ENCODE data around the gene TRIM25. TPM values are rescaled to one million over a fixed set of nuclear protein-coding genes. Genes with fewer than 3 reads are reported as not detected.

Gene TRIM25
- total RNA-seq, 1 donor from 2014 or later = 105 TPM

GRCh38 chr17:56933868-56934267 lies 20.0 kb upstream of the TRIM25 start:
- Histone ChIP-seq H3K4me2 (ENCODE audit: low read length) (no peak overlapping the region), H4K20me1 (ENCODE audit: insufficient read depth, low read length) (no peaks in the 10 kb centered on the region), H2AFZ (ENCODE audit: low read depth, low read length) (no peak overlapping the region), H3K9ac (ENCODE audit: low read length) (no peak overlapping the region), H3K4me3 (ENCODE audit: insufficient read depth, low read depth, low read length) (no peak overlapping the region), H3K79me2 (ENCODE audit: insufficient read depth, low read length) (no peaks in the 10 kb centered on the region), H3K4me1 (ENCODE audit: insufficient read depth, low read length) (peaks cover 3% of the 10 kb centered on the region), H3K9me3 (ENCODE audit: insufficient read depth, low read depth, low read length) (no peaks in the 10 kb centered on the region), H3K36me3 (ENCODE audit: insufficient read depth, low read length) (peaks cover 11% of the 10 kb centered on the region), H3K27me3 (ENCODE audit: insufficient read depth, low read length) (no peaks in the 10 kb centered on the region), H3K27ac (ENCODE audit: low read depth, low read length) (no peak overlapping the region)
- peaks cover 14% of the 10 kb centered on the region for H3K9me3 Mint-ChIP-seq (ENCODE audit: unreplicated experiment)
- FAIRE-seq = no peak
- no peaks in the 10 kb centered on the region for H3K27me3 Mint-ChIP-seq (ENCODE audit: low read depth, unreplicated experiment)
- peaks cover 10% of the 10 kb centered on the region for H3K36me3 Mint-ChIP-seq (ENCODE audit: low read depth, unreplicated experiment)
- no peak overlapping the region for H3K27ac Mint-ChIP-seq (ENCODE audit: unreplicated experiment)
- TF ChIP-seq EZH2 (IDR thresholded peaks at IDR 0.05; ENCODE audit: insufficient read depth, low read length) = no peak
- TF ChIP-seq, protein P1, sequence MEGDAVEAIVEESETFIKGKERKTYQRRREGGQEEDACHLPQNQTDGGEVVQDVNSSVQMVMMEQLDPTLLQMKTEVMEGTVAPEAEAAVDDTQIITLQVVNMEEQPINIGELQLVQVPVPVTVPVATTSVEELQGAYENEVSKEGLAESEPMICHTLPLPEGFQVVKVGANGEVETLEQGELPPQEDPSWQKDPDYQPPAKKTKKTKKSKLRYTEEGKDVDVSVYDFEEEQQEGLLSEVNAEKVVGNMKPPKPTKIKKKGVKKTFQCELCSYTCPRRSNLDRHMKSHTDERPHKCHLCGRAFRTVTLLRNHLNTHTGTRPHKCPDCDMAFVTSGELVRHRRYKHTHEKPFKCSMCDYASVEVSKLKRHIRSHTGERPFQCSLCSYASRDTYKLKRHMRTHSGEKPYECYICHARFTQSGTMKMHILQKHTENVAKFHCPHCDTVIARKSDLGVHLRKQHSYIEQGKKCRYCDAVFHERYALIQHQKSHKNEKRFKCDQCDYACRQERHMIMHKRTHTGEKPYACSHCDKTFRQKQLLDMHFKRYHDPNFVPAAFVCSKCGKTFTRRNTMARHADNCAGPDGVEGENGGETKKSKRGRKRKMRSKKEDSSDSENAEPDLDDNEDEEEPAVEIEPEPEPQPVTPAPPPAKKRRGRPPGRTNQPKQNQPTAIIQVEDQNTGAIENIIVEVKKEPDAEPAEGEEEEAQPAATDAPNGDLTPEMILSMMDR (IDR thresholded peaks at IDR 0.05; ENCODE audit: insufficient read depth, low read depth, low read length) = no peak
- no peak overlapping the region for H3K4me3 Mint-ChIP-seq (ENCODE audit: unreplicated experiment)
- H3K4me1 Mint-ChIP-seq (ENCODE audit: low read depth, unreplicated experiment) = peaks cover 5% of the 10 kb centered on the region
- no peak for DNase-seq (ENCODE audit: low read depth)

DNA sequence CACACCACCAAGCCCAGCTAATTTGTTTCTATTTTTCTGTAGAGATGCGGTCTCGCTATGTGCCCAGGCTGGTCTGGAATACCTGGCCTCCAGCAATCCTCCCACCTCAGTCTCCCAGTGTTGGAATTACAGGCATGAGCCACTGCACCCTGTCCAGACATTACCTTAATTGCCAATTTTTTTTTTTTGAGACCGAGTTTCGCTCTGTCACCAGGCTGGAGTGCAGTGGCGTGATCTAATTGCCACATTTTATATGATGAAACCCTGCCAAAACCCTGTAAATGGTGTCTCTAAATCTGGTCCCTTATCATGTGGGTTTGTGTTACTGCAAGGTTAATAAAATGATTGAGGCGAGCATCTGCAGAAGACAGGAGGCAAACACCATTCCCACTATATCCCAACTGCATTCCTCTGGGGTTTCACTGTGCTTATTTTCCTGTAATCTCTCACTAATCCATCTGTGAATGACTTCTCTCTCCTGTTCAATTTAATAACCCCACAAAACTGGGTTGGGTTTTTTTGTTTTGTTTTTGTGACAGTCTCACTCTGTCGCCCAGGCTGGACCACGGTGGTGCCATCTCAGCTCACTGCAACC lies 19.4 kb upstream of the TRIM25 start:
- no peaks in the 10 kb centered on the region for H3K9me3 ChIP-seq (ENCODE audit: insufficient read depth, low read depth, low read length)
- H3K79me2 ChIP-seq (ENCODE audit: insufficient read depth, low read length) = no peaks in the 10 kb centered on the region
- peaks cover 11% of the 10 kb centered on the region for H3K36me3 ChIP-seq (ENCODE audit: insufficient read depth, low read length)
- no peak for FAIRE-seq
- no peak overlapping the region for H3K4me2 ChIP-seq (ENCODE audit: low read length)
- no peak overlapping the region for H3K4me3 Mint-ChIP-seq (ENCODE audit: unreplicated experiment)
- H3K4me1 ChIP-seq (ENCODE audit: insufficient read depth, low read length) = peaks cover 1% of the 10 kb centered on the region
- TF ChIP-seq, protein P1 (IDR thresholded peaks at IDR 0.05; ENCODE audit: insufficient read depth, low read depth, low read length) = no peak
- no peak for TF ChIP-seq EZH2 (IDR thresholded peaks at IDR 0.05; ENCODE audit: insufficient read depth, low read length)
- no peak overlapping the region for H3K27ac Mint-ChIP-seq (ENCODE audit: unreplicated experiment)
- H4K20me1 ChIP-seq (ENCODE audit: insufficient read depth, low read length) = no peaks in the 10 kb centered on the region
- DNase-seq (ENCODE audit: low read depth) = no peak
- H3K4me3 ChIP-seq (ENCODE audit: insufficient read depth, low read depth, low read length) = no peak overlapping the region
- no peak overlapping the region for H2AFZ ChIP-seq (ENCODE audit: low read depth, low read length)
- H3K4me1 Mint-ChIP-seq (ENCODE audit: low read depth, unreplicated experiment) = peaks cover 3% of the 10 kb centered on the region
- H3K27me3 Mint-ChIP-seq (ENCODE audit: low read depth, unreplicated experiment) = no peaks in the 10 kb centered on the region
- no peak overlapping the region for H3K9ac ChIP-seq (ENCODE audit: low read length)
- peaks cover 14% of the 10 kb centered on the region for H3K9me3 Mint-ChIP-seq (ENCODE audit: unreplicated experiment)
- peaks cover 10% of the 10 kb centered on the region for H3K36me3 Mint-ChIP-seq (ENCODE audit: low read depth, unreplicated experiment)
- H3K27ac ChIP-seq (ENCODE audit: low read depth, low read length) = no peak overlapping the region
- H3K27me3 ChIP-seq (ENCODE audit: insufficient read depth, low read length) = no peaks in the 10 kb centered on the region

DNA sequence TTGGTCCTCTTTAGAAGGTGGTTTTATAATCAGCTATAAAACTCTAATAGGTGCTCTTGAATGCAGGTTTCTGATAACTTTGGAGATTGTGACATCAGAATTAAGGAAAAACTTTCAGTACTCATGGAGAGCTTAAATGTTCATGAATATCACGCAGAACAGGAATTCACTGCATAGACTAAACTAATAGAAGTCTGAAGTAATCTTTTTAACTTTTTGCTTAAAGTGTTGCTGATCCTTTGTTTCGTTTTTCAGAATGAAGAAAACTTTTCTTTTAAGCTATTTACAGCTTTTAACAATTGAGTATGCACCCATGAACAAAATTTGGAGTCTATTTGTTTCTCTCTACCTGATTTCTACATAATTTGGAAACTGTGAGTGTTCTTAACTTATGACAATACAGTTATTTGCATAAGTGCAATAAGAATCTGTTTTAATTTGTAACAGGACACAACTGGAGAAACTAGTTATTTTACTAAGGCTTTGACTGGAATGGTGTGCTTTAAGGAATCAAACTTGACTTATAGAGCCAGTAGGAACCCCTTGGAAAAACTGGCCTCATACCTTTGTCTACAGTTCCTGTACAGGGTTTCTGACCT lies 17.0 kb upstream of the TRIM25 start:
- Mint-ChIP-seq H3K4me3 (ENCODE audit: unreplicated experiment) (no peak overlapping the region), H3K36me3 (ENCODE audit: low read depth, unreplicated experiment) (peaks cover 10% of the 10 kb centered on the region), H3K27ac (ENCODE audit: unreplicated experiment) (no peak overlapping the region), H3K4me1 (ENCODE audit: low read depth, unreplicated experiment) (no peaks in the 10 kb centered on the region), H3K9me3 (ENCODE audit: unreplicated experiment) (peaks cover 14% of the 10 kb centered on the region), H3K27me3 (ENCODE audit: low read depth, unreplicated experiment) (no peaks in the 10 kb centered on the region)
- TF ChIP-seq, protein P1 (IDR thresholded peaks at IDR 0.05; ENCODE audit: insufficient read depth, low read depth, low read length) = no peak
- TF ChIP-seq EZH2 (IDR thresholded peaks at IDR 0.05; ENCODE audit: insufficient read depth, low read length) = no peak
- FAIRE-seq = no peak
- Histone ChIP-seq H3K4me3 (ENCODE audit: insufficient read depth, low read depth, low read length) (no peak overlapping the region), H3K27ac (ENCODE audit: low read depth, low read length) (no peak overlapping the region), H3K36me3 (ENCODE audit: insufficient read depth, low read length) (peaks cover 3% of the 10 kb centered on the region), H3K4me1 (ENCODE audit: insufficient read depth, low read length) (no peaks in the 10 kb centered on the region), H3K79me2 (ENCODE audit: insufficient read depth, low read length) (no peaks in the 10 kb centered on the region), H4K20me1 (ENCODE audit: insufficient read depth, low read length) (no peaks in the 10 kb centered on the region), H3K4me2 (ENCODE audit: low read length) (no peak overlapping the region), H2AFZ (ENCODE audit: low read depth, low read length) (no peak overlapping the region), H3K9me3 (ENCODE audit: insufficient read depth, low read depth, low read length) (no peaks in the 10 kb centered on the region), H3K9ac (ENCODE audit: low read length) (no peak overlapping the region), H3K27me3 (ENCODE audit: insufficient read depth, low read length) (no peaks in the 10 kb centered on the region)
- DNase-seq (ENCODE audit: low read depth) = no peak

Measured in astrocyte (in vitro differentiated cells and primary cell).